Measurements from ENCODE around the gene NHSL2.

- TF ChIP-seq CTCF (IDR thresholded peaks at IDR 0.05) (no peak), POLR2AphosphoS5 (IDR thresholded peaks at IDR 0.05; ENCODE audit: low read depth, low read length) (no peak), SIN3A (IDR thresholded peaks at IDR 0.05; ENCODE audit: borderline replicate concordance, insufficient read depth, low read depth, low read length) (no peak)
Observed at GRCh38 chrX:71895607-71896006, 15.0 kb upstream of the NHSL2 start.

All from Panc1 (cell line).